Body of pancreas (tissue), 4 donors: ENCODE data around the gene TJP3.

Experiments
- CTCF ChIP-seq, 7 experiments: fragments of 450-650 bp in 4 of 7; fragments of 200-600 bp in 3 of 7; sonication (generic) in 3 of 7; IDR thresholded peaks; one replicate each; pipeline ENCODE4 v1.5.1; 2016 to 2019; ENCODE audit warnings: antibody characterized with exemption in 7 of 7
- POLR2A ChIP-seq, 3 donors: fragments of 450-650 bp; IDR thresholded peaks; one replicate each; pipeline ENCODE4 v1.6.1; 2016; ENCODE audit warnings: antibody characterized with exemption in 3 of 3, mild to moderate bottlenecking in 2 of 3

GRCh38 chr19:3785938-3786824 is 78.0 kb downstream of the TJP3 start, which contains the start of gene MATK:
- no peak for TF ChIP-seq CTCF (IDR thresholded peaks at IDR 0.05)
- no peak for TF ChIP-seq POLR2A (IDR thresholded peaks at IDR 0.05)
